OCI-LY3 (cell line): ENCODE measurements around the gene SLAMF6.

Experiments used
- H2AFZ ChIP-seq: fragments of 200-600, 300-600 bp; shearing (Covaris generic); 2 replicates; pipeline ENCODE4 v1.6.0; 2014; ENCODE audit warnings: antibody characterized with exemption, low read depth, low read length
- H3K27ac ChIP-seq: fragments of 200-600, 300-600 bp; sonication (generic); 2 replicates; pipeline ENCODE4 v1.5.1; 2014; ENCODE audit warnings: mild to moderate bottlenecking, low read length, moderate library complexity, mixed read lengths
- H3K27me3 ChIP-seq: fragments of 200-600, 300-600 bp; sonication (generic); 2 replicates; pipeline ENCODE4 v1.6.1; 2014; ENCODE audit warnings: low read depth, low read length, mixed read lengths
- H3K36me3 ChIP-seq: fragments of 200-600, 300-600 bp; sonication (generic); replicated peaks from 2 replicates; pipeline ENCODE3; 2014; ENCODE audit warnings: low read depth, low read length, mixed read lengths
- H3K4me1 ChIP-seq: fragments of 300-600, 200-600 bp; sonication (generic); 2 replicates; pipeline ENCODE4 v1.6.1; 2014; ENCODE audit warnings: low read length, mixed read lengths
- H3K4me2 ChIP-seq: fragments of 200-600, 300-600 bp; sonication (generic); 2 replicates; pipeline ENCODE4 v1.6.1; 2014; ENCODE audit warnings: low read length, mixed read lengths
- H3K4me3 ChIP-seq: fragments of 300-600, 200-600 bp; sonication (generic); 2 replicates; pipeline ENCODE4 v1.5.1; 2014; ENCODE audit warnings: antibody characterized with exemption, mild to moderate bottlenecking, low read length, moderate library complexity
- H3K79me2 ChIP-seq: fragments of 300-600, 200-600 bp; shearing (Covaris generic); 2 replicates; pipeline ENCODE4 v1.6.1; 2014; ENCODE audit warnings: mild to moderate bottlenecking, low read length, mixed read lengths
- H3K9ac ChIP-seq: fragments of 300-600, 200-600 bp; shearing (Covaris generic); 2 replicates; pipeline ENCODE4 v1.6.0; 2014; ENCODE audit warnings: mild to moderate bottlenecking, low read length, moderate library complexity
- H3K9me3 ChIP-seq: fragments of 200-600, 300-600 bp; shearing (Covaris generic); 2 replicates; pipeline ENCODE4 v1.6.1; 2014; ENCODE audit warnings: low read length, mixed read lengths; ENCODE audit not compliant: insufficient read depth
- H4K20me1 ChIP-seq: fragments of 200-600, 300-600 bp; sonication (generic); 2 replicates; pipeline ENCODE4 v1.6.1; 2016; ENCODE audit warnings: low read length, mixed read lengths; ENCODE audit not compliant: insufficient read depth
- CTCF ChIP-seq: fragments of 200-600, 300-600 bp; sonication (generic); IDR thresholded peaks from 2 replicates; pipeline ENCODE4 v1.5.1; 2014; ENCODE audit warnings: antibody characterized with exemption, low read length, low read depth
- EZH2phosphoT487 ChIP-seq: fragments of 200-600 bp; shearing (Covaris generic); IDR thresholded peaks from 2 replicates; pipeline ENCODE4 v1.6.1; 2018; ENCODE audit warnings: antibody characterized with exemption, mixed run types, low read depth

Gene SLAMF6

GRCh38 chr1:160451859-160452232, 71.2 kb downstream of the SLAMF6 start:
- H3K9ac ChIP-seq = no peak overlapping the region
- no peaks in the 10 kb centered on the region for H4K20me1 ChIP-seq
- H3K4me2 ChIP-seq = 0 out of 2 replicates have a peak overlapping the region, but pooled peaks have one; percentile 14
- peaks cover 41% of the 10 kb centered on the region for H3K4me1 ChIP-seq
- H2AFZ ChIP-seq = no peak overlapping the region
- H3K27ac ChIP-seq = no peak overlapping the region
- H3K27me3 ChIP-seq = no peaks in the 10 kb centered on the region
- H3K36me3 ChIP-seq = no peaks in the 10 kb centered on the region
- TF ChIP-seq EZH2phosphoT487 = no peak
- no peak for TF ChIP-seq CTCF
- no peaks in the 10 kb centered on the region for H3K79me2 ChIP-seq
- H3K9me3 ChIP-seq = no peaks in the 10 kb centered on the region
- no peak overlapping the region for H3K4me3 ChIP-seq

GRCh38 chr1:160451119-160451858, 71.8 kb downstream of the SLAMF6 start:
- H3K9ac ChIP-seq = no peak overlapping the region
- H3K36me3 ChIP-seq = no peaks in the 10 kb centered on the region
- no peaks in the 10 kb centered on the region for H3K27me3 ChIP-seq
- TF ChIP-seq CTCF = no peak
- no peak for TF ChIP-seq EZH2phosphoT487
- H3K4me2 ChIP-seq = 0 out of 2 replicates have a peak overlapping the region, but pooled peaks have one; percentile 14
- H4K20me1 ChIP-seq = no peaks in the 10 kb centered on the region
- H3K9me3 ChIP-seq = no peaks in the 10 kb centered on the region
- H2AFZ ChIP-seq = peak overlapping the region; percentile 28; the same call in 1 of the 2 replicates
- no peaks in the 10 kb centered on the region for H3K79me2 ChIP-seq
- H3K4me1 ChIP-seq = peaks cover 41% of the 10 kb centered on the region
- H3K27ac ChIP-seq = no peak overlapping the region
- H3K4me3 ChIP-seq = no peak overlapping the region

DNA sequence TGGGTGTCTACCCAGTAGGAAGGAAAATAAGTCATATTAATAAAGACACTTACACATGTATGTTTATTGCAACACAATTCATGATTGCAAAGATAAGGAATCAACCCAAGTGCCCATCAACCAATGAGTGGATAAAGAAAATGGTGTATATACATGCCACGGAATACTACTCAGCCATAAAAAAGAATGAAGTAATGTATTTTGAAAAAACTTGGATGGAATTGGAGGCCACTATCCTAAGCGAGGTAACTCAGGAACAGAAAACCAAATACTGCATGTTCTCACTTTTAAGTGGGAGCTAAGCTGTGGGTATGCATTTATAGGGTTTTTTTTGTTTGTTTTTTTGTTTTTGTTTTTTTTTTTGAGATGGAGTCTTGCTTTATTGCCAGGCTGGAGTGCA, 73.6 kb downstream of the SLAMF6 start:
- H3K27me3 ChIP-seq = no peaks in the 10 kb centered on the region
- H4K20me1 ChIP-seq = no peaks in the 10 kb centered on the region
- TF ChIP-seq CTCF = no peak
- no peak for TF ChIP-seq EZH2phosphoT487
- no peaks in the 10 kb centered on the region for H3K9me3 ChIP-seq
- H3K27ac ChIP-seq = no peak overlapping the region
- H3K4me3 ChIP-seq = no peak overlapping the region
- H3K9ac ChIP-seq = no peak overlapping the region
- H2AFZ ChIP-seq = no peak overlapping the region
- no peaks in the 10 kb centered on the region for H3K36me3 ChIP-seq
- H3K4me1 ChIP-seq = peaks cover 32% of the 10 kb centered on the region
- H3K79me2 ChIP-seq = no peaks in the 10 kb centered on the region
- H3K4me2 ChIP-seq = no peak overlapping the region

DNA sequence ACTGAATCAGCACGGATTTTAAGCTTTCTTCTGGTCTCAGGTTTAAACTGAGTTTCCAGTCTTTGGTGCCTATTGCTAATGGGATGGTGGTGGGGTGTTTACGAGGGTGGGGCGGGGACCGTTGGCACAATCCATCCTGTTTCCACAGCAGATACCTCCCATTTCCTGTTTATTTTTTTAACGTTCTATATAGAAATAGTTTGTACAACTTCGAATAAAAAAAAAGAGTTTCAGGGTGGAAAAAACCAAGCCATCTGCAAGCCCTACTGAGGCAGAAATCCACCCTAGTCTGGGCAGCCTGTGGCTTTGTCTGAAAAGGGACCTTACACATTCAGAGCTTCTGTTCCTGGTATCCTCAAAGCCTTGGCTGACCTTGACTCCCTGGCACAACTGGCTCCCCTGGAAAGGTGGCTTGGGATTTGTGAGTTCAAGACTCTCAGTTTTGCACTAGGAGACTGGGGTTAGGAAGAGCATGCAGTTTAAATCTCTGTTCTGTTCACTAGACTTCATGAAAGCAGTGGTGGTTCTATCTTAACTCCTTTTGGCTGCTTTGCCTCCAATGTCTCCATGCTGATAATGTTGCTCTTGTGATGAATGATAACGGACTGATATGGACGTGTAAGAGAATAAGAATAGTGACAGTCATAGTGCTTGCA, 76.0 kb downstream of the SLAMF6 start:
- no peaks in the 10 kb centered on the region for H3K9me3 ChIP-seq
- no peak overlapping the region for H3K4me3 ChIP-seq
- no peaks in the 10 kb centered on the region for H3K27me3 ChIP-seq
- H3K4me1 ChIP-seq = peaks cover 18% of the 10 kb centered on the region
- no peaks in the 10 kb centered on the region for H3K79me2 ChIP-seq
- no peak overlapping the region for H3K27ac ChIP-seq
- no peaks in the 10 kb centered on the region for H3K36me3 ChIP-seq
- H3K9ac ChIP-seq = no peak overlapping the region
- no peak overlapping the region for H2AFZ ChIP-seq
- no peak overlapping the region for H3K4me2 ChIP-seq
- H4K20me1 ChIP-seq = no peaks in the 10 kb centered on the region
- no peak for TF ChIP-seq EZH2phosphoT487
- TF ChIP-seq CTCF = no peak
